Uterus (tissue), 4 donors: ENCODE measurements around the gene C1QL1. TPM values are rescaled to one million over a fixed set of nuclear protein-coding genes. Genes with fewer than 3 reads are reported as not detected.

Source experiments
- DNase-seq, 2 donors: peaks; one replicate each; pipeline ENCODE4 v3.0.0-alpha.2; 2019 to 2020
- H3K27ac ChIP-seq, 2 donors: fragments of 200-600 bp; sonication (generic); 1 replicate in 1 of 2; 2 replicates in 1 of 2; pipeline ENCODE4 v1.5.1; 2016 to 2018
- H3K27me3 ChIP-seq, 2 donors: fragments of 200-600 bp; sonication (generic); one replicate each; pipeline ENCODE4 v1.5.1; 2018 to 2019; ENCODE audit warnings: control low read depth in 1 of 2
- H3K36me3 ChIP-seq, 2 donors: fragments of 200-600 bp; sonication (generic); one replicate each; pipeline ENCODE4 v1.5.1; 2019; ENCODE audit warnings: control low read depth in 1 of 2
- H3K4me1 ChIP-seq, 2 donors: fragments of 200-600 bp; sonication (generic); one replicate each; pipeline ENCODE4 v1.5.1; 2018 to 2019; ENCODE audit warnings: control low read depth in 1 of 2
- H3K4me3 ChIP-seq, 2 donors: fragments of 200-600 bp; sonication (generic); 1 replicate in 1 of 2; 2 replicates in 1 of 2; pipeline ENCODE4 v1.5.1; 2018 to 2019; ENCODE audit warnings: mild to moderate bottlenecking in 1 of 2
- H3K9me3 ChIP-seq, 2 donors: fragments of 200-600 bp; sonication (generic); one replicate each; pipeline ENCODE4 v1.5.1; 2019; ENCODE audit warnings: control low read depth in 1 of 2
- POLR2A ChIP-seq, 2 donors: fragments of 450-650 bp; IDR thresholded peaks; one replicate each; pipeline ENCODE4 v1.6.1; 2016; ENCODE audit warnings: antibody characterized with exemption in 2 of 2, mild to moderate bottlenecking in 1 of 2, moderate library complexity in 1 of 2
- intact Hi-C: fragments of 100-400 bp; cut with DNase I; formaldehyde crosslinking; loops from one replicate; pipeline ENCODE4 v1.15.1; 2023; ENCODE audit warnings: low total_unique reads
- total RNA-seq, 4 donors: library from RNA; depleted of rRNA in 3 of 4; stranded (reverse); fragments of >200 nt in 3 of 4; gene quantifications; one replicate each; pipeline versions ENCODE4 v1.1.0 to v1.2.4, GENCODE V29; 2014 to 2023
- TF ChIP-seq, protein P1 (sequence below), 4 experiments: fragments of 200-600 bp in 2 of 4; fragments of 450-650 bp in 2 of 4; sonication (generic) in 2 of 4; IDR thresholded peaks; one replicate each; pipeline ENCODE4 v1.5.1; 2016 to 2019; ENCODE audit warnings: antibody characterized with exemption in 4 of 4, mild to moderate bottlenecking in 2 of 4, moderate library complexity in 1 of 4
- donor health status: DM: yes; HTN: yes; CAD: no.

The C1QL1 gene
- total RNA-seq, 4 donors from 2014 or later, result 0.51 to 20.3 (median 3.3) TPM; not detected in 1

GRCh38 chr17:44928950-44929720 lies 39.0 kb downstream of the C1QL1 start:
- no peak for DNase-seq
- intact Hi-C loops, result no loop called here

DNA sequence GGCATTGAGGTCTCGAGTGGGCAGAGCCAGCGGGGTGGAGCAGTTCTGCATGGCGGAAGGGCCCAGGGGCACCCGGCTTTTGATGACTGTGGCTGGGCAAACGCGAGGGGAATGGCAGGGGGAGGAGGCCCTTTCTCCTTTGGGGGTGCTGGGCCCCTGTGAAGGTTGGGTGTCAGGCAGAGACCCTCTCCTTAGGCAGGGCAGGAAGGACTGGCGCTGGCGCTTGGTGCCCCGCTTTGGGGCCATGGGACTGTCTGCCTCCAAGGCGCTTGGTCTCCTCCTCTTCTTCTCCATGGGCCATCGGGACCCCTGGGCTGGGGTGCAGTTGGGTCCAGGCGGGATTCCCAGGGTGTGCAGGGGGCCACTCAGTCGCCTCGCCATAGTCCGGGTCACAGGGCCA lies 40.0 kb downstream of the C1QL1 start:
- Histone ChIP-seq H3K36me3 (no peaks in the 10 kb centered on the region), H3K4me3 (no peak overlapping the region), H3K9me3 (no peaks in the 10 kb centered on the region), H3K27ac (no peak overlapping the region), H3K4me1 (no peaks in the 10 kb centered on the region), H3K27me3 (no peaks in the 10 kb centered on the region)
- no peak for DNase-seq
- intact Hi-C loops, result no loop called here
- TF ChIP-seq, protein P1, sequence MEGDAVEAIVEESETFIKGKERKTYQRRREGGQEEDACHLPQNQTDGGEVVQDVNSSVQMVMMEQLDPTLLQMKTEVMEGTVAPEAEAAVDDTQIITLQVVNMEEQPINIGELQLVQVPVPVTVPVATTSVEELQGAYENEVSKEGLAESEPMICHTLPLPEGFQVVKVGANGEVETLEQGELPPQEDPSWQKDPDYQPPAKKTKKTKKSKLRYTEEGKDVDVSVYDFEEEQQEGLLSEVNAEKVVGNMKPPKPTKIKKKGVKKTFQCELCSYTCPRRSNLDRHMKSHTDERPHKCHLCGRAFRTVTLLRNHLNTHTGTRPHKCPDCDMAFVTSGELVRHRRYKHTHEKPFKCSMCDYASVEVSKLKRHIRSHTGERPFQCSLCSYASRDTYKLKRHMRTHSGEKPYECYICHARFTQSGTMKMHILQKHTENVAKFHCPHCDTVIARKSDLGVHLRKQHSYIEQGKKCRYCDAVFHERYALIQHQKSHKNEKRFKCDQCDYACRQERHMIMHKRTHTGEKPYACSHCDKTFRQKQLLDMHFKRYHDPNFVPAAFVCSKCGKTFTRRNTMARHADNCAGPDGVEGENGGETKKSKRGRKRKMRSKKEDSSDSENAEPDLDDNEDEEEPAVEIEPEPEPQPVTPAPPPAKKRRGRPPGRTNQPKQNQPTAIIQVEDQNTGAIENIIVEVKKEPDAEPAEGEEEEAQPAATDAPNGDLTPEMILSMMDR (IDR thresholded peaks at IDR 0.05), result no peak
- TF ChIP-seq POLR2A (IDR thresholded peaks at IDR 0.05), result no peak

More at GRCh38 chr17:44928950-44929720, 39.0 kb downstream of the C1QL1 start:
- no peak for TF ChIP-seq POLR2A (IDR thresholded peaks at IDR 0.05)
- TF ChIP-seq, protein P1 (IDR thresholded peaks at IDR 0.05), result no peak
- Histone ChIP-seq H3K4me1 (no peaks in the 10 kb centered on the region), H3K27ac (no peak overlapping the region), H3K9me3 (no peaks in the 10 kb centered on the region), H3K27me3 (no peaks in the 10 kb centered on the region), H3K36me3 (no peaks in the 10 kb centered on the region), H3K4me3 (no peak overlapping the region)

DNA sequence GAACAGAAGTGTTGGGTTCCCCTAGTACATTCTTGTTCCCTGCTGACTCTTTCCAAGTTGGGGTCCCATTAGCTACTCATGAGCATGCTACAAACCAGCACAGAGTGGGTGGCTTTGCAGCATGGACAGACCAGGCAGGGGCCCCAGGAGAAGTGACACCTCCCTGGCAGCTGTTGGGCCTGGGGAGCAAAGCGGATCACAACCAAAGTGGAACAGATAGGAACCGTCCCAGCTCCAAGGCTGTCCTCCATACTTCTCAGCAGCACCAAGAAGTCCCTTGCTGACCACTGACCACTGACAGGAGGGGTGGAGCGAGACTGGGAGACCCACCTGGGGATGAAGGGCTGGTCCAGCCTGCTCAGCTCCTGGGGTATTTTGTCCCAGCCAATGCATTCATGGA lies 40.4 kb downstream of the C1QL1 start:
- H3K27ac ChIP-seq, result no peak overlapping the region
- no peak for DNase-seq

DNA sequence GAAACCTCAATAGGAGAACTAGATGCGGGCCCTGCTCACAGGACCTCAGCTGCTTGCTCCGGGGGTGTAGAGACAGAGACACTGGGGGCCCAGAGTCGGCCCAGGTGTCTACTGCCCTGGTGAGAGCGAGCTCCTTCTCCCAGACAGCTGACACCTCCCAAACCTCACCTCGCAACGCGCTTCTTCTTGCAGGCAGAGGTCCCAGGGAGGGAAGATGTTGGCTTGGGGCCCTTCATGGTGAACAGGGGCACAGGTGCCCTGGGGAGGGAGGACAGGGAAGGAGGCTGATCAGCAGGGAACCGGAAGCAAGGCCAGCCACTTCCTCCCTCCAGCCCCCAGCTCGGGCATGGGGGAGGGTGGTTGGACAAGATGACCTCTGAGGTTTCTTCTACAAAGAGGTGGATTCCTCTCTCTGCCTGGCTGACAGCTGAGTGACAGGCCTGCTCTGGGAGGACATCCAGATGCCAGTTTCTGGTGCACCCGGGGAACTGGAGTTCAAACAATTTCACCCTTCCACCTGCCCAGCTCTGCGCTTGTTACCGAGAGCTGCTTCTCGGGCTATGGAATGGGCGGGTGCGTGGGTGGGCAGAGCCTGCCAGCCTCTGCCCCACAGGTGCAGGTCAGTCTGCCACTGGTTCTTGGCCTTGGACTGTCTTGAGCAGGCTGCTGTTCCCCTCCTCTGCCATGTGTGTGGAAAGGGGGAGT lies 41.1 kb downstream of the C1QL1 start:
- Histone ChIP-seq H3K36me3 (no peaks in the 10 kb centered on the region), H3K9me3 (no peaks in the 10 kb centered on the region), H3K27ac (no peak overlapping the region), H3K27me3 (no peaks in the 10 kb centered on the region), H3K4me3 (no peak overlapping the region), H3K4me1 (no peaks in the 10 kb centered on the region)
- no peak for TF ChIP-seq POLR2A (IDR thresholded peaks at IDR 0.05)
- TF ChIP-seq, protein P1 (IDR thresholded peaks at IDR 0.05), result no peak
- intact Hi-C loops, result no loop called here
- DNase-seq, result no peak

More for the DNA sequence above, 40.4 kb downstream of the C1QL1 start:
- H3K4me1 ChIP-seq, result no peaks in the 10 kb centered on the region
- H3K36me3 ChIP-seq, result no peaks in the 10 kb centered on the region
- TF ChIP-seq, protein P1 (IDR thresholded peaks at IDR 0.05), result no peak
- no peak for TF ChIP-seq POLR2A (IDR thresholded peaks at IDR 0.05)
- intact Hi-C loops, result no loop called here
- no peaks in the 10 kb centered on the region for H3K27me3 ChIP-seq
- H3K9me3 ChIP-seq, result no peaks in the 10 kb centered on the region
- H3K4me3 ChIP-seq, result no peak overlapping the region
